H9 (cell line): Measurements from ENCODE around the gene ZFYVE28. TPM values are rescaled to one million over a fixed set of nuclear protein-coding genes. Genes with fewer than 3 reads are reported as not detected.

Experiments used
- DNase-seq: peaks from one replicate; pipeline ENCODE4 v3.0.0-alpha.2; 2017
- H2AFZ ChIP-seq: one replicate; pipeline ENCODE4 v1.6.1; 2013; ENCODE audit warnings: mild to moderate bottlenecking, low read length, control low read depth, moderate library complexity
- H2AK5ac ChIP-seq: 2 replicates; pipeline ENCODE4 v1.6.1; 2013; ENCODE audit warnings: low read length, control low read depth, mixed read lengths; ENCODE audit not compliant: insufficient read length
- H2BK120ac ChIP-seq: one replicate; pipeline ENCODE4 v1.6.1; 2013; ENCODE audit warnings: low read depth, mild to moderate bottlenecking, low read length, control low read depth, inconsistent platforms; ENCODE audit not compliant: poor library complexity, severe bottlenecking
- H2BK12ac ChIP-seq: 2 replicates; pipeline ENCODE4 v1.6.1; 2013; ENCODE audit warnings: low read length, control low read depth, mixed read lengths, low read depth; ENCODE audit not compliant: insufficient read length
- H2BK15ac ChIP-seq: 2 replicates; pipeline ENCODE4 v1.6.1; 2013; ENCODE audit warnings: low read depth, low read length, control low read depth
- H2BK20ac ChIP-seq: one replicate; pipeline ENCODE4 v1.6.1; 2013; ENCODE audit warnings: low read depth, mild to moderate bottlenecking, low read length, control low read depth, inconsistent platforms; ENCODE audit not compliant: poor library complexity, severe bottlenecking
- H2BK5ac ChIP-seq: 2 replicates; pipeline ENCODE4 v1.6.1; 2013; ENCODE audit warnings: low read length, control low read depth, mixed read lengths; ENCODE audit not compliant: insufficient read length
- H3K14ac ChIP-seq: 2 replicates; pipeline ENCODE4 v1.6.1; 2013; ENCODE audit warnings: low read length, control low read depth; ENCODE audit not compliant: insufficient read depth
- H3K18ac ChIP-seq: 2 replicates; pipeline ENCODE4 v1.6.1; 2013; ENCODE audit warnings: low read depth, mild to moderate bottlenecking, mixed read lengths, low read length, control low read depth; ENCODE audit not compliant: insufficient read length
- H3K23ac ChIP-seq: 2 replicates; pipeline ENCODE4 v1.6.1; 2013; ENCODE audit warnings: low read length, control low read depth, mixed read lengths, low read depth; ENCODE audit not compliant: insufficient read length
- H3K23me2 ChIP-seq: 2 replicates; pipeline ENCODE4 v1.6.1; 2013; ENCODE audit warnings: low read depth, mild to moderate bottlenecking, mixed read lengths, low read length, control low read depth; ENCODE audit not compliant: insufficient read length, poor library complexity, severe bottlenecking
- H3K27ac ChIP-seq: 2 replicates; pipeline ENCODE4 v1.5.1; 2013; ENCODE audit warnings: low read length, control low read depth, mixed read lengths, low read depth; ENCODE audit not compliant: insufficient read length
- H3K27me3 ChIP-seq: 2 replicates; pipeline ENCODE4 v1.6.1; 2013; ENCODE audit warnings: low read length, control low read depth, inconsistent platforms; ENCODE audit not compliant: insufficient read depth
- H3K4ac ChIP-seq: 2 replicates; pipeline ENCODE4 v1.6.1; 2013; ENCODE audit warnings: low read depth, mild to moderate bottlenecking, control low read depth, inconsistent platforms, low read length, moderate library complexity
- H3K4me1 ChIP-seq: 2 replicates; pipeline ENCODE4 v1.6.1; 2013; ENCODE audit warnings: low read length, control low read depth, inconsistent platforms; ENCODE audit not compliant: insufficient read depth
- H3K4me2 ChIP-seq: 2 replicates; pipeline ENCODE4 v1.6.1; 2013; ENCODE audit warnings: low read length, control low read depth, mixed read lengths; ENCODE audit not compliant: insufficient read length, insufficient read depth
- H3K56ac ChIP-seq: 2 replicates; pipeline ENCODE4 v1.6.1; 2013; ENCODE audit warnings: low read depth, mild to moderate bottlenecking, mixed read lengths, low read length, control low read depth; ENCODE audit not compliant: insufficient read length
- H3K79me1 ChIP-seq: 2 replicates; pipeline ENCODE4 v1.6.1; 2013; ENCODE audit warnings: low read depth, mild to moderate bottlenecking, moderate library complexity, low read length, control low read depth, inconsistent platforms; ENCODE audit not compliant: insufficient read depth, poor library complexity, severe bottlenecking
- H3K79me2 ChIP-seq: 2 replicates; pipeline ENCODE4 v1.6.1; 2013; ENCODE audit warnings: low read length, control low read depth, inconsistent platforms; ENCODE audit not compliant: insufficient read depth
- H3K9ac ChIP-seq: 2 replicates; pipeline ENCODE4 v1.6.1; 2013; ENCODE audit warnings: low read length, control low read depth, mixed read lengths; ENCODE audit not compliant: insufficient read length; ENCODE audit errors: extremely low read depth
- H3K9me3 ChIP-seq: one replicate; pipeline ENCODE4 v1.6.1; 2013; ENCODE audit warnings: low read depth, low read length, inconsistent platforms; ENCODE audit not compliant: control insufficient read depth
- H3T11ph ChIP-seq: one replicate; pipeline ENCODE4 v1.6.1; 2013; ENCODE audit warnings: mild to moderate bottlenecking, low read length, control low read depth, inconsistent platforms
- H4K20me1 ChIP-seq: one replicate; pipeline ENCODE4 v1.6.1; 2013; ENCODE audit not compliant: control insufficient read depth, insufficient read length, insufficient read depth
- H4K5ac ChIP-seq: 2 replicates; pipeline ENCODE4 v1.6.1; 2013; ENCODE audit warnings: low read depth, mild to moderate bottlenecking, mixed read lengths, low read length, control low read depth; ENCODE audit not compliant: insufficient read length
- H4K8ac ChIP-seq: replicated peaks from 2 replicates; pipeline ENCODE4 v1.6.1; 2013; ENCODE audit warnings: low read length, control low read depth, mixed read lengths, low read depth; ENCODE audit not compliant: insufficient read length
- H4K91ac ChIP-seq: 2 replicates; pipeline ENCODE4 v1.6.1; 2013; ENCODE audit warnings: low read depth, mild to moderate bottlenecking, moderate library complexity, mixed read lengths, low read length, control low read depth; ENCODE audit not compliant: insufficient read length
- H3K27ac Mint-ChIP-seq, 3 experiments: 2 replicates in 2 of 3; 3 replicates in 1 of 3; pipeline ENCODE4 v1.8.0; 2020 to 2021; ENCODE audit warnings: mixed read lengths in 3 of 3, mild to moderate bottlenecking in 1 of 3, moderate library complexity in 1 of 3
- H3K27me3 Mint-ChIP-seq: 2 replicates; pipeline ENCODE4 v1.8.0; 2021; ENCODE audit warnings: low read depth, mild to moderate bottlenecking, moderate library complexity, mixed read lengths
- H3K36me3 Mint-ChIP-seq, 3 experiments: 2 replicates in 2 of 3; 3 replicates in 1 of 3; pipeline ENCODE4 v1.8.0; 2020 to 2021; ENCODE audit warnings: low read depth in 3 of 3, mixed read lengths in 3 of 3; ENCODE audit not compliant: insufficient read depth in 1 of 3
- H3K4me1 Mint-ChIP-seq, 2 experiments: 2 replicates each; pipeline ENCODE4 v1.8.0; 2020; ENCODE audit warnings: mixed read lengths in 2 of 2
- H3K4me3 Mint-ChIP-seq, 2 experiments: 2 replicates in 1 of 2; 3 replicates in 1 of 2; pipeline ENCODE4 v1.8.0; 2020 to 2021; ENCODE audit warnings: mild to moderate bottlenecking in 2 of 2, mixed read lengths in 2 of 2, moderate library complexity in 1 of 2
- H3K9me3 Mint-ChIP-seq, 2 experiments: 2 replicates in 1 of 2; 3 replicates in 1 of 2; pipeline ENCODE4 v1.8.0; 2020; ENCODE audit warnings: mild to moderate bottlenecking in 2 of 2, mixed read lengths in 2 of 2, moderate library complexity in 1 of 2
- CTCF ChIP-seq: fragments of 200-600 bp; sonication (generic); conservative IDR thresholded peaks from 3 replicates; pipeline ENCODE4 v1.8.0; 2021; ENCODE audit warnings: antibody characterized with exemption, mild to moderate bottlenecking
- WGBS: extraction: QIAGEN DNeasy Blood & Tissue Kit; methylation state at CpG from one replicate; pipeline ENCODE4 v1.1.7; 2013; ENCODE audit warnings: missing lambda C conversion rate, low lambda C conversion rate, mixed read lengths; ENCODE audit not compliant: insufficient read length; ENCODE audit errors: extremely low coverage; 5-methylcytosine and 5-hydroxymethylcytosine counted together
- total RNA-seq: library from RNA; stranded (reverse); gene quantifications from 2 replicates; pipeline ENCODE4 v1.2.1, GENCODE V29; 2021

ZFYVE28 gene
- total RNA-seq, 1 experiment from 2014 or later, result 0.98 TPM

GRCh38 chr4:2399631-2400190 is 18.7 kb downstream of the ZFYVE28 start:
- H3K27me3 Mint-ChIP-seq, result peaks cover 33% of the 10 kb centered on the region

More at GRCh38 chr4:2399631-2400190, 18.7 kb downstream of the ZFYVE28 start:
- Histone ChIP-seq H2BK12ac (no peak overlapping the region), H3K27me3 (no peaks in the 10 kb centered on the region), H3K4me2 (no peak overlapping the region), H2BK120ac (no peak overlapping the region), H4K91ac (no peak overlapping the region), H3K56ac (no peak overlapping the region), H3K23ac (no peak overlapping the region), H3K79me2 (no peaks in the 10 kb centered on the region), H3T11ph (no peak overlapping the region), H4K8ac (no peak overlapping the region), H2AK5ac (no peak overlapping the region), H2BK20ac (no peak overlapping the region), H3K4ac (no peak overlapping the region), H3K27ac (no peak overlapping the region), H3K23me2 (peaks cover 3% of the 10 kb centered on the region), H2AFZ (no peak overlapping the region), H3K9me3 (no peaks in the 10 kb centered on the region), H4K20me1 (no peaks in the 10 kb centered on the region), H2BK5ac (no peak overlapping the region), H3K4me1 (peaks cover 6% of the 10 kb centered on the region; the same call in 1 of the 2 replicates), H2BK15ac (no peak overlapping the region), H3K14ac (no peak overlapping the region), H3K9ac (no peak overlapping the region), H4K5ac (no peak overlapping the region), H3K79me1 (no peaks in the 10 kb centered on the region), H3K18ac (no peak overlapping the region)
- H3K9me3 Mint-ChIP-seq, result no peaks in the 10 kb centered on the region
- TF ChIP-seq CTCF, result no peak
- peaks cover 18 to 29% of the 10 kb centered on the region in 2 experiments for H3K4me1 Mint-ChIP-seq
- H3K4me3 Mint-ChIP-seq, result no peak overlapping the region
- no peak overlapping the region for H3K27ac Mint-ChIP-seq
- DNase-seq, result no peak
- H3K36me3 Mint-ChIP-seq, result no peaks in the 10 kb centered on the region; a peak in 1 of 7 replicates
- no CpG with 5 or more reads among the region's 28 CpGs for WGBS
